ENCODE results near the gene RSPH9. TPM values are rescaled to one million over a fixed set of nuclear protein-coding genes. Genes with fewer than 3 reads are reported as not detected.

The RSPH9 gene
- total RNA-seq, 1 donor from 2014 or later = 0.80 TPM

DNA sequence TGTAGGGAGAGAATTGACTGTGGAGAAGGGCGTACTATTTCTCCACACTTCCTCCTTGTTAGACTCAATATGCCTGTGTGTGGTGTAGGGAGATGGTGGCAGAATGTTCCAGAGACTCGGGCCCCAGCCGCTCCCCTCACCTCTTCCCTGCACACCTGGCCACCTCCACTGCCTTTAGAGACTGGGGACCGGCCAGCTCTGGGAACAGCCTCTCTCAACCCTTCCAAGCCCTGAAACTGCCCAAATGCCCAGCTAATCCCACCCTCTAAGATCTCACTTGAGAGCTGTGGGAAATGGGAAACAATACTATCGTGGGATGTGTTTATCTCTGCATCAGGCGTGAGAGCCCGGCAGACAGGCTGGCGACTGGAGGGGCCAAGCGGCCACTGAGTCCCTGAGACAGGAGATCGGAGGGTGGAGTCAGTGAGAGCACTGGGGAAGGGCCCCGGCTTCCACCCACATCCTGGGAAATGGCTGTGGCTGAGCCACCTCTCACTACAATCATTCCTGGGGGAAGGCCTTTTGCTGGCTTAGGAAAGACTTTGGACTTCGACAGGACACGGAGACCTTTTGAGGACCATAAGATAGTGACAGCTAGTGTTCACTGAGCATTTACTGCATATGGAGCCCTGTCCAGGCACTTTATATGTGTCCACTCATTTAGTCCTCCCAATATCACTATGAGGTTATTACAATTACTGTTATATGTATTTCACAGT lies 73.7 kb downstream of the RSPH9 start:
- DNase-seq (ENCODE audit: low spot score in 2 of 2, unreplicated experiment in 2 of 2) = no peak
- peak overlapping the region; percentile 55 for H3K27ac Mint-ChIP-seq
- peaks cover 16% of the 10 kb centered on the region for H3K27me3 Mint-ChIP-seq (ENCODE audit: low read depth)
- no peaks in the 10 kb centered on the region for H3K36me3 Mint-ChIP-seq
- TF ChIP-seq, protein P1, sequence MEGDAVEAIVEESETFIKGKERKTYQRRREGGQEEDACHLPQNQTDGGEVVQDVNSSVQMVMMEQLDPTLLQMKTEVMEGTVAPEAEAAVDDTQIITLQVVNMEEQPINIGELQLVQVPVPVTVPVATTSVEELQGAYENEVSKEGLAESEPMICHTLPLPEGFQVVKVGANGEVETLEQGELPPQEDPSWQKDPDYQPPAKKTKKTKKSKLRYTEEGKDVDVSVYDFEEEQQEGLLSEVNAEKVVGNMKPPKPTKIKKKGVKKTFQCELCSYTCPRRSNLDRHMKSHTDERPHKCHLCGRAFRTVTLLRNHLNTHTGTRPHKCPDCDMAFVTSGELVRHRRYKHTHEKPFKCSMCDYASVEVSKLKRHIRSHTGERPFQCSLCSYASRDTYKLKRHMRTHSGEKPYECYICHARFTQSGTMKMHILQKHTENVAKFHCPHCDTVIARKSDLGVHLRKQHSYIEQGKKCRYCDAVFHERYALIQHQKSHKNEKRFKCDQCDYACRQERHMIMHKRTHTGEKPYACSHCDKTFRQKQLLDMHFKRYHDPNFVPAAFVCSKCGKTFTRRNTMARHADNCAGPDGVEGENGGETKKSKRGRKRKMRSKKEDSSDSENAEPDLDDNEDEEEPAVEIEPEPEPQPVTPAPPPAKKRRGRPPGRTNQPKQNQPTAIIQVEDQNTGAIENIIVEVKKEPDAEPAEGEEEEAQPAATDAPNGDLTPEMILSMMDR (IDR thresholded peaks at IDR 0.05; ENCODE audit: unreplicated experiment) = no peak
- H3K9me3 Mint-ChIP-seq = no peaks in the 10 kb centered on the region
- no peak overlapping the region for H3K4me3 Mint-ChIP-seq
- peaks cover 39% of the 10 kb centered on the region for H3K4me1 Mint-ChIP-seq

DNA sequence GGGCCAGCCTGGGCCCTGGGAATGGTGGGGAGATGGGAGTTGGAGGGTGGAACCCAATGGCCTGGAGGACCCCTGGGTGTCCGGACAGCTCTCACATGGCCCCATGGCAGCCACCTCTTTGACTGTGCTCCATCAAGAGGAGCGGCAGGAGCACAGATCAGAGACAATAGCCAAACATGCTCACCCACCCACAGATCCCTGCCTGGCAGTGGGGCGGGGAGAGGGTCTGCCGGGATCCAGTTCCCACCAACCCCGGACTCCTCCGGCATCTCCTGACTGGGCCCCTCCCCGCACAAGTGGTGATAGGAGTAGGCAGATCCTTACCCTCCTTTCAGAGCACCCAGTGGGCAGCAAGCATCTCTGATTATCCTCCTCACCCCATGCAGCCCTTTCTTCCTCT lies 74.7 kb downstream of the RSPH9 start:
- Mint-ChIP-seq H3K27ac (no peak overlapping the region), H3K4me3 (no peak overlapping the region), H3K4me1 (peaks cover 39% of the 10 kb centered on the region), H3K9me3 (no peaks in the 10 kb centered on the region), H3K27me3 (ENCODE audit: low read depth) (peaks cover 15% of the 10 kb centered on the region), H3K36me3 (no peaks in the 10 kb centered on the region)
- no peak for DNase-seq (ENCODE audit: low spot score in 2 of 2, unreplicated experiment in 2 of 2)
- TF ChIP-seq, protein P1 (IDR thresholded peaks at IDR 0.05; ENCODE audit: unreplicated experiment) = no peak

DNA sequence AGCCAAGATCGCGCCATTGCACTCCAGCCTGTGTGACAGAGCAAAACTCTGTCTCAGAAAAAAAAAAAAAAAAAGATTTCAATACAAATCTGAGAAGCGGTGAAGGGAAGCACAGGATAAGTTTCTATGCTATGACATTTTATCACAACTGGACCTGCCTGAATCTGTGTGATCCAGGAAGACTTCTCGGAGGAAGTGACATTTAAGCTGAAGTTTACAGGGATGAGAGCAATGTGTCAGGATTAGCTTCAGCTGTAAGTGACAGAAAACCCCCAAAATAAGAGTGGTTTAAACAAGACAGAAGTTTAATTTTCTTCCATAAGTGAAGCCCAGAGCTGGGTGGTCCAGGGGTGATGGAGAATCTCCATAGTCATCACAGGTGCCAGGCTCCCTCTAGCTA lies 76.2 kb downstream of the RSPH9 start:
- H3K4me1 Mint-ChIP-seq = peaks cover 35% of the 10 kb centered on the region
- TF ChIP-seq, protein P1 (IDR thresholded peaks at IDR 0.05; ENCODE audit: unreplicated experiment) = no peak
- no peak overlapping the region for H3K27ac Mint-ChIP-seq
- no peak overlapping the region for H3K4me3 Mint-ChIP-seq
- H3K36me3 Mint-ChIP-seq = no peaks in the 10 kb centered on the region
- H3K27me3 Mint-ChIP-seq (ENCODE audit: low read depth) = peaks cover 15% of the 10 kb centered on the region
- no peak for DNase-seq (ENCODE audit: low spot score in 2 of 2, unreplicated experiment in 2 of 2)
- no peaks in the 10 kb centered on the region for H3K9me3 Mint-ChIP-seq

Other genes with a start within 250 kb of the RSPH9 start
- 55.8 to 60.2 TPM (median 60.1 TPM) in 3 replicates for gene ABCC10, start 217.5 kb upstream of the RSPH9 start, total RNA-seq
- 3.5 to 4.7 TPM (median 4.1 TPM) in 3 replicates for gene DLK2, start 189.5 kb upstream of the RSPH9 start, total RNA-seq
- 45.9 to 52.7 TPM (median 49.7 TPM) in 3 replicates for gene TJAP1, start 167.5 kb upstream of the RSPH9 start, total RNA-seq
- 0.58 to 0.72 TPM (median 0.60 TPM) in 3 replicates for gene LRRC73, start 134.7 kb upstream of the RSPH9 start, total RNA-seq
- gene YIPF3, start 128.1 kb upstream of the RSPH9 start, total RNA-seq = 107 to 112 TPM (median 111 TPM) in 3 replicates
- 39.5 to 43.4 TPM (median 41.3 TPM) in 3 replicates for gene POLR1C, start 127.9 kb upstream of the RSPH9 start, total RNA-seq
- 58.1 to 62.6 TPM (median 58.7 TPM) in 3 replicates for gene XPO5, start 69.0 kb upstream of the RSPH9 start, total RNA-seq
- gene POLH, start 68.9 kb upstream of the RSPH9 start, total RNA-seq = 16.3 to 21.8 TPM (median 18.9 TPM) in 3 replicates
- 76.5 to 78.0 TPM (median 77.6 TPM) in 3 replicates for gene GTPBP2, start 15.8 kb upstream of the RSPH9 start, total RNA-seq
- 23.4 to 24.4 TPM (median 23.6 TPM) in 3 replicates for gene MAD2L1BP, start 9.2 kb upstream of the RSPH9 start, total RNA-seq
- gene MRPS18A, start 42.8 kb downstream of the RSPH9 start, total RNA-seq = 41.4 to 46.6 TPM (median 46.0 TPM) in 3 replicates
- 181 to 186 TPM (median 185 TPM) in 3 replicates for gene VEGFA, start 125.2 kb downstream of the RSPH9 start, total RNA-seq

Data from mesothelial cell of epicardium (in vitro differentiated cells).